COLO668 (cell line): ENCODE results near the gene SLC5A12.
"Not testable (repeated sequence)": the region's sequence is repeated elsewhere in the genome, so short reads cannot be mapped to it uniquely, and the experiment has no call there.

Source experiments
- DNase-seq: peaks from one replicate; lab custom pipeline; 2025; ENCODE audit not compliant: unreplicated experiment; lab: John Stamatoyannopoulos, UW

The SLC5A12 gene

DNA sequence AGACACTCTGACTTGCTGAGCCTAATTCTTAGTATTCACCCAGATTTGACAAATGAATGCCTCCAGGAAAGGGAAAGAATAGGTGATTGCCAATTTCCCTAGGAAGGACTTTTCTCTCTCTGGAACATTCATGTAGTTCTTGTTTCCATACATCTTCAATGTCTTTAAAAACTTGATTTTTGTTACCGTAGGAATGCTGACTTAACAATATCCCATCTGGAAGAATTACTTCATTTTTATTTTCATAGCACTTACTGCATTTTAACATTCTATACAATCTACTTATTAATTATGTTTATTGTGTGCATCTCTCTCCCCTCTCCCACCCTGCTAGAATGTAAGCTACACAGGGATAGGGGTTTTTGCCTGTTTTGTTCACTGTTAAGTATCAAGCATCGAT, 66.6 kb downstream of the SLC5A12 start:
- DNase-seq, result no peak

- no peak for DNase-seq
These were observed 69.9 kb downstream of the SLC5A12 start for GRCh38 chr11:26651916-26652315.

GRCh38 chr11:26649884-26650283, 72.0 kb downstream of the SLC5A12 start:
- DNase-seq, result peak; percentile 71

DNA sequence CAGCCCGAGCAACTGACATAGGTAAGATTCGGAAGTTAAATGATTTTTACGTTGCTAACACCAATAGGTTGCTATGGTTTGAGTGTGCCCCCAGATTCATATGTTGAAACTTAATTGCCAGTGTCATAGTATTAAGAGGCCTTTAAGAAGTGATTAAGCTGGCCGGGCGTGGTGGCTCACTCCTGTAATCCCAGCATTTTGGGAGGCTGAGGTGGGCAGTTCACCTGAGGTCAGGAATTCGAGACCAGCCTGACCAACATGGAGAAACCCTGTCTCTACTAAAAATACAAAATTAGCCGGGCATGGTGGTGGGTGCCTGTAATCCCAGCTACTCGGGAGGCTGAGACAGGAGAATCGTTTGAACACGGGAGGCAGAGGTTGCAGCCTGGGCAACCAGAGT, 78.5 kb downstream of the SLC5A12 start:
- DNase-seq, result not testable (repeated sequence)

- no peak for DNase-seq
These were observed 89.1 kb downstream of the SLC5A12 start for GRCh38 chr11:26632691-26633159.

DNA sequence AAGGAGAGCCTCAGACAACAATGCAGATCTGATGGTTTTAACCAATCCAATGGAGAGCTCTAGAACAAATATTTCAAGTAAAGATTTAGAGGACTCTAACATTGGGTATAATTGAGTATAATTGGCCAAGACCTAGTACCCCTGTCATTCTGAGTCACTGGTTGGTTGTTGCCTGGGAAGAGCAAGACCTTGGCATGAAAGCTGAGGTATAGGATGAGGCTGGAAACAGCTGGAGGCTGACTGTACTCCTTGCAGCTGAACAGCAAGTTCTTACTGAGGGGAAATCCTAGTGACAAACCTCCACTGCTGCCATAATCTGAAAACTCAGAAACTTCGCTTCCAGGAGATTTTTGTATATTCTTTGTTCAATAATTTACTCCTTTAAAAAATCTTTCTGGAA, 95.5 kb downstream of the SLC5A12 start:
- no peak for DNase-seq

GRCh38 chr11:26623076-26623659, 98.7 kb downstream of the SLC5A12 start:
- no peak for DNase-seq

- DNase-seq, result no peak
These were observed 99.7 kb downstream of the SLC5A12 start for GRCh38 chr11:26622181-26622580.

DNA sequence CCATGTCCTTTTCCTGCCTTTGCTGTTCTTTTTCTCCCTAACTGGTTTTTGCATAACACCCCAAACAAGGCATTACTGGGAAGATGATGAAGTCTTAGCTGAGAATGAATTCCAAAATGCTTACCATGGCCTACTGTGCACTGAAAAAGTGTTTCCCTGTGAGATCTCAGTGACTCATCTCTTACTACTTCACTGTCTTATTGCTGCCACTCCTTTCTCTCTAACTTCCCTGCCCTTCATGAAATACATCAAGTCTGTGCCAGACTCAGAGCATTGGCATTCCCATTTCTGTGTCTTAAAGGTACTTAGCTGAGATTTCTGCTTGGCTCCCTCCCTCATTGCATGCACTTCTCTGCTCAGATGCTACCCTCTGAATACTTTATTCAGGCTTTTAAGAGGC, 100.7 kb downstream of the SLC5A12 start:
- no peak for DNase-seq

GRCh38 chr11:26620282-26621045, 101.4 kb downstream of the SLC5A12 start:
- no peak for DNase-seq

DNA sequence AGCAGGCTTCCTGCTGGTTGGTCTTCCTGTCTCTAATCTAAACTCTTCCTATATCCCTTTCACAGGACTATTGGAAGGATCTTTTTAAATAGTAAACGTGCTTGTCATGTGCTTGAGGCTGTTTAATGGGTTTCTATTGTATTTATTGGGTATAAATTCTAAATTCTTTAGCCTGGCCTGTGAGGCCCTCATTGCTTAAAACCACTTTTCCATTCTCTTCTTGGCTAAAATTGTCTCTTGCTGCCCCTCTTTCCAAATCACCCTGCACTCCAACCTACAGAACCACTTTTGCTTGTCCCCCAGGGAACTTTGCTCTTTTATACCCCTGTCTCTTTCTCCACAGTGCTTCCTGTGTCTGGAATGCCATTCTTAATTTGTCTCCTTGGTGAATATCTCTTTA, 103.4 kb downstream of the SLC5A12 start:
- DNase-seq, result no peak
